ENCODE measurements around the gene KRT36.

The KRT36 gene

GRCh38 chr17:41504246-41504977, 14.7 kb upstream of the KRT36 start:
- DNase-seq (ENCODE audit: extremely low spot score, insufficient read length, low read depth) (no peak), FAIRE-seq (no peak)

- no peak for DNase-seq (ENCODE audit: extremely low spot score, insufficient read length, low read depth)
- no peak for FAIRE-seq
Measured at GRCh38 chr17:41503202-41503601, 13.5 kb upstream of the KRT36 start.

GRCh38 chr17:41500131-41500911, 10.6 kb upstream of the KRT36 start:
- DNase-seq (ENCODE audit: extremely low spot score, insufficient read length, low read depth), result no peak
- FAIRE-seq, result no peak

- no peak for DNase-seq (ENCODE audit: extremely low spot score, insufficient read length, low read depth)
- no peak for FAIRE-seq
Measured at GRCh38 chr17:41499714-41500113, 10.0 kb upstream of the KRT36 start.

- FAIRE-seq, result no peak
- DNase-seq (ENCODE audit: extremely low spot score, insufficient read length, low read depth), result no peak
Measured at GRCh38 chr17:41498276-41498675, 8.6 kb upstream of the KRT36 start.

GRCh38 chr17:41496803-41497484, 7.2 kb upstream of the KRT36 start:
- peak; percentile 71 for DNase-seq (ENCODE audit: extremely low spot score, insufficient read length, low read depth)
- FAIRE-seq, result peak; percentile 83

- FAIRE-seq (no peak), DNase-seq (ENCODE audit: extremely low spot score, insufficient read length, low read depth) (no peak)
Measured at GRCh38 chr17:41494524-41494923, 4.8 kb upstream of the KRT36 start.

GRCh38 chr17:41492771-41493170, 3.1 kb upstream of the KRT36 start:
- DNase-seq (ENCODE audit: extremely low spot score, insufficient read length, low read depth) (no peak), FAIRE-seq (no peak)

- no peak for FAIRE-seq
Measured at GRCh38 chr17:41492351-41492750, 2.6 kb upstream of the KRT36 start.

GRCh38 chr17:41491476-41491875, 1.8 kb upstream of the KRT36 start:
- FAIRE-seq (no peak), DNase-seq (ENCODE audit: extremely low spot score, insufficient read length, low read depth) (no peak)

More at GRCh38 chr17:41492351-41492750, 2.6 kb upstream of the KRT36 start:
- no peak for DNase-seq (ENCODE audit: extremely low spot score, insufficient read length, low read depth)

GRCh38 chr17:41490000-41490990, 585 bp upstream of the KRT36 start:
- DNase-seq (ENCODE audit: extremely low spot score, insufficient read length, low read depth), result no peak
- FAIRE-seq, result no peak

GRCh38 chr17:41486809-41487530, 2.7 kb downstream of the KRT36 start:
- FAIRE-seq (peak; percentile 12), DNase-seq (ENCODE audit: extremely low spot score, insufficient read length, low read depth) (no peak)

GRCh38 chr17:41486316-41486715, 3.4 kb downstream of the KRT36 start:
- no peak for DNase-seq (ENCODE audit: extremely low spot score, insufficient read length, low read depth)
- FAIRE-seq, result no peak

GRCh38 chr17:41484920-41485904, 4.5 kb downstream of the KRT36 start:
- DNase-seq (ENCODE audit: extremely low spot score, insufficient read length, low read depth) (no peak), FAIRE-seq (no peak)

- DNase-seq (ENCODE audit: extremely low spot score, insufficient read length, low read depth), result no peak
- no peak for FAIRE-seq
Measured at GRCh38 chr17:41483991-41484826, 5.5 kb downstream of the KRT36 start.

GRCh38 chr17:41483531-41483930, 6.2 kb downstream of the KRT36 start:
- DNase-seq (ENCODE audit: extremely low spot score, insufficient read length, low read depth) (no peak), FAIRE-seq (no peak)

- FAIRE-seq, result no peak
- no peak for DNase-seq (ENCODE audit: extremely low spot score, insufficient read length, low read depth)
Measured at GRCh38 chr17:41481036-41481435, 8.7 kb downstream of the KRT36 start, which contains the start of gene KRT35. KRT35 (minus strand) TSS chr17:41481151; CDS start chr17:41481097, 54 bp downstream.
